HepG2 (cell line): ENCODE results near the gene ZRANB2.

ENCODE experiments used
- MXI1 ChIP-seq: IDR thresholded peaks from 3 replicates; pipeline ENCODE4 v1.6.1; 2012; ENCODE audit warnings: low read depth, low read length, inconsistent platforms, borderline replicate concordance
- POLR2AphosphoS5 ChIP-seq: IDR thresholded peaks from 2 replicates; pipeline ENCODE4 v1.6.1; 2012; ENCODE audit warnings: low read depth, low read length
- ZFX ChIP-seq: sonication (generic); formaldehyde crosslinking; IDR thresholded peaks from 2 replicates; pipeline ENCODE4 v1.4.0; 2020; ENCODE audit warnings: mild to moderate bottlenecking, low read depth, missing genetic modification reagents, moderate library complexity
- TF ChIP-seq, protein P1 (sequence below): sonication (generic); formaldehyde crosslinking; IDR thresholded peaks from 2 replicates; pipeline ENCODE4 v1.4.0; 2020; ENCODE audit warnings: missing genetic modification reagents

DNA sequence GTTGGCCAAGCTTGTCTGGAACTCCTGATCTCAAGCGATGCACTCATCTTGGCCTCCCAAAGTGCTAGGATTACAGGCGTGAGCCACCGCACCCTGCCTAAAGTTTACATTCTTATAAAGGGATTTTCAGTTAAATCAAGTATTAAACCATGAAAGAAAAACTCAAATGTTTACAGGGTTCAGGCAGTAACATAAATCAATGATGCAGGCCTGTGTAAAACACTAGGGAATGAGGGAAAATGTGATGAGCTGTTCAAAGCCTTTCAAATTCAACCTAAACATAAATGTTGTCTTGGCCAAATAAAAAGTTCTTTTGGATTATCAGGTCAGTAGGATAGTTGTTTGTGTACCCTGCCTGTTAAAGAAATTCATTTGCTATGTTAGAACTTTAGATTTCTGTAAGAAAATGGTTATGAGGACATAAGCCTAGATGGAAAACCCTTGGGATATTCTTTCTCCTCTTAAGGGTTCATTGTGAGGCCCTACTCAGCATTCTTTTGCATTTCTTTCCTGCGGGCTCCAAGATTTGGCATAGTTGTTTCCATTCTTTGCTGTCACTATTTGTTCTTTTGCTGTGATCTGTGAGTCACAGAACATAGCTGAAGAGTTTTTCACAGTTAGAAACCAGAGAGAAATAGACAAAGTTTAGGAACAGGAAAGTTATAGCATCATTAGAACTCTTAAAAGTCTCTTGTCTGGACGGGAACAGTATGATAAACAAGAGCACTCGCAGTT lies 8.9 kb upstream of the ZRANB2 start:
- TF ChIP-seq ZFX (no peak), POLR2AphosphoS5 (no peak), MXI1 (no peak)
- TF ChIP-seq, protein P1, sequence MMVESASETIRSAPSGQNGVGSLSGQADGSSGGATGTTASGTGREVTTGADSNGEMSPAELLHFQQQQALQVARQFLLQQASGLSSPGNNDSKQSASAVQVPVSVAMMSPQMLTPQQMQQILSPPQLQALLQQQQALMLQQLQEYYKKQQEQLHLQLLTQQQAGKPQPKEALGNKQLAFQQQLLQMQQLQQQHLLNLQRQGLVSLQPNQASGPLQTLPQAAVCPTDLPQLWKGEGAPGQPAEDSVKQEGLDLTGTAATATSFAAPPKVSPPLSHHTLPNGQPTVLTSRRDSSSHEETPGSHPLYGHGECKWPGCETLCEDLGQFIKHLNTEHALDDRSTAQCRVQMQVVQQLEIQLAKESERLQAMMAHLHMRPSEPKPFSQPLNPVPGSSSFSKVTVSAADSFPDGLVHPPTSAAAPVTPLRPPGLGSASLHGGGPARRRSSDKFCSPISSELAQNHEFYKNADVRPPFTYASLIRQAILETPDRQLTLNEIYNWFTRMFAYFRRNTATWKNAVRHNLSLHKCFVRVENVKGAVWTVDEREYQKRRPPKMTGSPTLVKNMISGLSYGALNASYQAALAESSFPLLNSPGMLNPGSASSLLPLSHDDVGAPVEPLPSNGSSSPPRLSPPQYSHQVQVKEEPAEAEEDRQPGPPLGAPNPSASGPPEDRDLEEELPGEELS (CRISPR knock-in tag): no peak
